Activated CD8-positive, alpha-beta memory T cell treated with anti-CD3 and anti-CD28 coated beads for 24 hours (primary cell): Measurements from ENCODE around the gene MAN1C1.

Experiments used
- DNase-seq: peaks from one replicate; pipeline ENCODE4 v3.0.0-alpha.2; 2020

Gene MAN1C1

GRCh38 chr1:25808481-25809244, 192.1 kb downstream of the MAN1C1 start:
- no peak for DNase-seq

- no peak for DNase-seq
These were observed 192.8 kb downstream of the MAN1C1 start for GRCh38 chr1:25809283-25809926.

- DNase-seq: no peak
These were observed 193.3 kb downstream of the MAN1C1 start for GRCh38 chr1:25809929-25810328.

GRCh38 chr1:25810341-25811299, 194.0 kb downstream of the MAN1C1 start:
- peak; percentile 96 for DNase-seq

- no peak for DNase-seq
These were observed 194.9 kb downstream of the MAN1C1 start for GRCh38 chr1:25811384-25812082.

- no peak for DNase-seq
These were observed 196.6 kb downstream of the MAN1C1 start for GRCh38 chr1:25813071-25813733.

- no peak for DNase-seq
These were observed 197.3 kb downstream of the MAN1C1 start for GRCh38 chr1:25813734-25814471.

GRCh38 chr1:25814549-25815087, 198.0 kb downstream of the MAN1C1 start:
- no peak for DNase-seq

GRCh38 chr1:25815208-25816111, 198.9 kb downstream of the MAN1C1 start:
- DNase-seq: no peak

- DNase-seq: no peak
These were observed 199.6 kb downstream of the MAN1C1 start for GRCh38 chr1:25816112-25816718.

- DNase-seq: no peak
These were observed 201.4 kb downstream of the MAN1C1 start for GRCh38 chr1:25817840-25818501.

- DNase-seq: no peak
These were observed 202.0 kb downstream of the MAN1C1 start for GRCh38 chr1:25818569-25818968.

- DNase-seq: peak; percentile 95
These were observed 203.1 kb downstream of the MAN1C1 start, which contains the start of gene MTFR1L for GRCh38 chr1:25819491-25820246. Gene MTFR1L, plus strand, starts transcription at chr1:25819954. Its CDS starts 3,151 bp downstream, at chr1:25823105.

GRCh38 chr1:25820247-25821111, 203.9 kb downstream of the MAN1C1 start:
- peak; percentile 86 for DNase-seq

GRCh38 chr1:25821112-25821476, 204.5 kb downstream of the MAN1C1 start:
- no peak for DNase-seq

- no peak for DNase-seq
These were observed 205.1 kb downstream of the MAN1C1 start for GRCh38 chr1:25821630-25822091.

GRCh38 chr1:25825605-25826004, 209.0 kb downstream of the MAN1C1 start:
- no peak for DNase-seq
